ENCODE results near the gene ZDHHC7. TPM values are rescaled to one million over a fixed set of nuclear protein-coding genes. Genes with fewer than 3 reads are reported as not detected.

The ZDHHC7 gene
- total and polyA plus RNA-seq, 2 of the 8 experiments (the other 6 are each of a cell fraction or from before 2014, with no cell fraction given) = 40.5 to 56.3 TPM

- TF ChIP-seq SIN3A (conservative IDR thresholded peaks at IDR 0.05 in 1 of 2, IDR thresholded peaks at IDR 0.05 in 1 of 2; ENCODE audit: low read depth in 1 of 2, low read length in 2 of 2) (no peak), GTF2F1 (IDR thresholded peaks at IDR 0.05; ENCODE audit: borderline replicate concordance, low read depth, low read length) (no peak), CTBP2 (IDR thresholded peaks at IDR 0.05; ENCODE audit: borderline replicate concordance, insufficient read depth, insufficient read length, low read length) (no peak), TCF12 (IDR thresholded peaks at IDR 0.05; ENCODE audit: low read depth, low read length) (no peak), NANOG (IDR thresholded peaks at IDR 0.05; ENCODE audit: insufficient read depth, low read depth, low read length, poor library complexity, severe bottlenecking) (no peak)
These were observed 86.8 kb downstream of the ZDHHC7 start (continued) for GRCh38 chr16:84924331-84925091.

Other genes with a start within 250 kb of the ZDHHC7 start
- 5.1 and 6.4 TPM in 2 replicates for gene CRISPLD2, start 191.6 kb downstream of the ZDHHC7 start, total RNA-seq (2021; fragmentation: NEBNext Ultra II Directional; extraction: Animal tissue kit (Norgen Biotek cat#: 25700))
- gene CRISPLD2, start 191.6 kb downstream of the ZDHHC7 start, polyA plus RNA-seq (2011; rRNA removed) = 2.7 and 3.6 TPM in 2 replicates
- gene KIAA0513, start 16.3 kb upstream of the ZDHHC7 start, total RNA-seq (2021; fragmentation: NEBNext Ultra II Directional; extraction: Animal tissue kit (Norgen Biotek cat#: 25700)) = 5.8 and 6.1 TPM in 2 replicates
- 2.1 and 3.6 TPM in 2 replicates for gene KIAA0513, start 16.3 kb upstream of the ZDHHC7 start, polyA plus RNA-seq (2011; rRNA removed)
- gene CIBAR2, start 100.9 kb upstream of the ZDHHC7 start, total RNA-seq (2021; fragmentation: NEBNext Ultra II Directional; extraction: Animal tissue kit (Norgen Biotek cat#: 25700)) = not detected in 2 replicates
- 0.06 and 0.18 TPM in 2 replicates for gene CIBAR2, start 100.9 kb upstream of the ZDHHC7 start, polyA plus RNA-seq (2011; rRNA removed)

All from H1 (cell line).